NCI-H128 (cell line): ENCODE results near the gene C11orf24.
"Not testable (repeated sequence)": the region's sequence is repeated elsewhere in the genome, so short reads cannot be mapped to it uniquely, and the experiment has no call there.

Experiments
- DNase-seq: peaks from one replicate; lab custom pipeline; 2025; ENCODE audit not compliant: unreplicated experiment; lab: John Stamatoyannopoulos, UW

C11orf24 gene

DNA sequence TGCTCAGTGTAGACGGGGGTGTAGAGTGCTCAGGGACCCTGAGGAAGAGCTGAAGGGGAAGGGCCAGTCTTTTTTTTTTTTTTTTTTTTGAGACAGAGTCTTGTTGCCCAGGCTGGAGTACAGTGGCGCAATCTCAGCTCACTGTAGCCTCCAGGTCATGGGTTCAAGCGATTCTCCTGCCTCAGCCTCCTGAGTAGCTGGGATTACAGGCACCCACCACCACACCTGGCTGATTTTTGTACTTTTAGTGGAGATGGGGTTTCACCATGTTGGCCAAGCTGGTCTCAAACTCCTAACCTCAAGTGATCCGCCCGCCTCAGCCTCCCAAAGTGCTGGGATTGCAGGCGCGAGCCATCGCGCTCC is 27.7 kb upstream of the C11orf24 start:
- not testable (repeated sequence) for DNase-seq

DNA sequence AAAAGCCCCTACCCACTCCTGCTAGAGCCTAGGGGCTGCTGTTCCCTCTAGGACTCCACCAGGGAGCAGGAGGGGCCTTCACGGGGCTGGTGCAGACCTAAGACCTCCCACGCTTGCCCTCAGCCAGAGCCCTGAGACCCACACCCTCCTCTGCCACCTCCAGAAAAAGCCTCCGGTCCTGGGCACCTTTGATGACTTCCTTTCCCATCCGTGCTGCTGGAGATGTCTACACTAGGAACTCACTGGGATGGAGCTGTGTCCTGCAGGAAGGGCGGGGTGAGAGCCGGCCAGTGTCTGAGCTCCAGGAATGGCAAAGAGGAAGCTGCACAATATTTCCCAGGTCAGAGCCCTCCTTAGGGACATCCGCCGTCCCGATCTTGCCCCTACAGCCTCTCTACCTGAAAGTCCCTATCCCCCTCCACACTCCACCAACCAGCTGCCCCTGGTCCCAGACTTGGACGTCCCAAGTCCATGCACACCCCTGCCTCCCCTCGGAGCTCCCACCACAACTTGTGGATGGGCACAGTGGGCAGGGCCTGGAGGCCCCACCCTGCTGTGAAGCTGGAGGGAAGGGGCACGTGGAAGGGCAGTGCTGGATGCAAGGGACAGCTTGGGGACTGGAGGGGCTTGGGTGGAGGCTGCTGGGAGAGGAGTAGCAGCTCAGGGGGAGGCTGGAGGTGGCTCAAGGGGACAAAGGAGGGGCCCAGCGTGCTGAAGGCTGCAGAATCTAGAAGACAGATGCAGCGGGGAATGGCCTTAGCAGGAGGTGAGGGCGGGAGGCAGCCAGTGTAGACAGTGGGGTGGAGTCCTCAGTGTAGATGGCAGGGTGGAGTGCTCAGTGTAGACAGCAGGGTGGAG is 27.1 kb upstream of the C11orf24 start:
- DNase-seq = no peak

DNA sequence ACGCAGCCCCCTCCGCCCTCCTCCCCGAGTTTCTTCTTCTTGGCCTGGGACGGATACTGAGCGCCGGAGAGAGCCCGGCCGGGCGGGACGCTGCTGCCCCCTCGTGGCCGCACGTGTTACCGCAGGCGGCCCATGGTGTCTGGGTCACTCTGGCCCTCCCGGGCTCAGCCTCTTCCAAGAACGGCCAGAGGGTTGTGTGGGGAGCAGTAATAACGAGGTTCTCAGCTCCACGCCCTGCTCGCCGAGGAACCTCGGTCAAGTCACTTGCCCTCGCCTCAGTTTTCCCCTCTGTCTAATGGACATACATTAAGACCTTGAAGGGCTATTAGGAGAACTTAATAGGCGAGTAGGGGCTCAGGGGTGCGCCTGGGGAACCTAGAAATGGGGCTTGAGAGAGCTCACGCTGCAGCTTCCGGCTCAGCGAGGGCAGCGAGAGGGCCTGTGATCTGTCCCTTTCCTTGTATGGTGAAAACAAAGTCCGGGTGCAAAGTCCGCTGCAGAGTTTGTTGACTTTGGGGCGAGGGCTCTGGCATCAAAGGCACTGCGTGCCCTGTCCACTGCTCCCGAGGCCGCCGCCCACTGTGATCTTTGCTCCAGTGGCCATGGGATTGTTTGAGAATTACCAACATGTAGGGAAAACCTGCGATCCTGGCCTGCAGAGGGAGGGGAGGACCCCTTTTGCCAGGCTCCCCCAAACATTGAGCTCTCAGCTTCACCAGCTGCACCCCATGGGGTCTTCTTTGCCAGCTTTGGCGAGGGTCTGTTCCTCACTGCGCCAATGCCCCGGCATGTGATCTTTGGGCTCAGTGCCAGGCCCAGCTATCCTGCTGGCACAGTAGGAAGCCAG is 26.3 kb upstream of the C11orf24 start:
- DNase-seq = no peak

DNA sequence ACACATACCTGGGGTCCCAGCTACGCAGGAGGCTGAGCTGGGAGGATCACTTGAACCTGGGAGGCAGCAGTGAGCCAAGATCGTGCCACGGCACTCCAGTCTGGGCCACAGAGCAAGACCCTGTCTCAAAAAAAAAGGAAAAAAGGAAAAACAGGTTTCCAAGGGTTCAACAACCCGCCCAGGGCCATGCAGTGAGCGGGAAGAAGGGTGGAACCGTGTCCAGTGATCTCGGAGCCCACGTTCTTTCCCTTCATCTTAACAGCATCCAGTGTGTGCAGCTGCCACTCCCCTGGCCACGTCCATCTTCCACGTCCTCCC is 25.7 kb upstream of the C11orf24 start:
- DNase-seq = no peak

DNA sequence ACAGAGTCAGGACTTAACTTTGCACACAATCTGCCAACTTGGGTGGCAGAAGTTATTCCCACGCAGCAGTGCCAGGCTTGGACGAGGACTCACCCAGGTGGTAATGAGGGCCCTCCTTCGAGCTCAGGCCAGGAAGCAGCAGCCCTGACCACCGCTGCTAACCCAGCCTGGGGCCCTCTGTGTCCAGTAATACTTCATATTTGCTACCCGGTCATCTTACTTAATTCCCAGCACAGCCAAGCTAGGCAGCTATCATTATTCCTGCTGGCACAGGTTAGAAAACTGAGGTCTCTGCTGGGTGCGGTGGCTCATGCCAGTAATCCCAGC is 25.2 kb upstream of the C11orf24 start:
- no peak for DNase-seq

DNA sequence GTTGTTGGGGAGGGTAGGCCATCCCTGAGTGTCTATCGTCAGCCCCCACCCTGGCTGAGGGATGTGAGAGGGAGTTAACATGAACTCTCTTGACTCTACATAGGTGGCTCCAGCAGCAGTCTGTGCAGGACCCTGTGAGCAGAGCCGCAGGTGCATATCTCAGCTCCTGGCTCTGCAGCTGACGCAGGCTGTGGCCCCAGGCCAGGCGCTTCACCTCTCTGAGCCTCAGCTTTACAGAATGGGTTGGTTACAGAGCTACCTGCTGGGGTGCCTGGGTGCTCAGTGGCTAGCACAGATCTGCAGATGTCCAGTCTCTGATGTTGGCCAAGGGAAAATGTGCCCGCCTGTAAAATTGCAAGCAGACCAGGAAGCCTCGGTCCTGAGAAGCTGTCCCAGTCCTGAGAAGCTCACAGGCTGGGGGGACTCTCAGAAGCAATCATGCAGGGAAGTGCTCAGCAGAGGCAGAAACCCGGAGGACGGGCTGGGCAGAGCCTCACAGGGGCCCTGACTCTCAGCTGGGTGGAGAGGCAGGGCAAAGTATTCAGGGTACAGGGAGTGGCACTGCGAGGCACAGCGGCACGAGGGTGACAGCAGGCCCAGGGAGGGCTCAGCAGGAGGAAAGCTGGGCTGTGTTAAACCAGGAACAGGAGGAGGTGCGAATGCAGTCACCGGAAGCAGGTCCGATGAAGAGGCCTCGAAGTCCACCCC is 24.7 kb upstream of the C11orf24 start:
- DNase-seq = no peak

DNA sequence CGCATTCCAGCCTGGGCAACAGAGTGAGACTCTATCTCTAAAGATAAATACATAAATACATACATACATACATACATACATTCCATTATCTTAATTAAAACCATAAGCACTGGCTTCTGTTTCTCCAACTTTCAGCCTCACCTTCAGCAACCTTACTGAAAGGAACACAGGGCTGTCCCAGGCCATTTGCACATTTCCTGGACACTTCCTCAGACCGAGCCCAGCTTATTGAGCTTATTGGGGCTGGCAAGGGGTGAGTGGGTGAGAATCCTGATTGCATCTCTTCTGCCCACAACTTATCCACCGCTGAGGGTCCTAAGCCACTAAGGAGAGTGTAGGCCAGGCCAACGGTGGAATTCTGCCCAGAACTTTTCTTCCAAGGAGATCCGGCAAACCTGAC is 24.2 kb upstream of the C11orf24 start:
- no peak for DNase-seq

DNA sequence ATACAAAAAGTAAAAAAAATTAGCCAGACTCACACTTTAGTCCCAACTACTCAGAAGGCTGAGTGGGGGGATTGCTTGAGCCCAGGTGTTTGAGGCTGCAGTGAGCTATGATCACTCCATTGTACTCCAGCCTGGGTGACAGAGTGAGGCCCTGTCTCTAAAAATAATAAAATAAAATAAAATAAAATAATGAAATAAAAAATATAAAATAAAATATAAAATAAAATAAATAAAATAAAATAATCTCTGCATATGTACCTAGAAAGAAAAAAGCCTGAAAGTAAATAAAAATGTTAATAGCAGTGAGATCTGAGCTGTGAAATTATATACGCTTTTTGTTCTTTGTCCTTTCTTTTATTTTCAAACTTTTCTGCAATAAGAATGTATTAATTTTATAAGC is 23.5 kb upstream of the C11orf24 start:
- DNase-seq = no peak

DNA sequence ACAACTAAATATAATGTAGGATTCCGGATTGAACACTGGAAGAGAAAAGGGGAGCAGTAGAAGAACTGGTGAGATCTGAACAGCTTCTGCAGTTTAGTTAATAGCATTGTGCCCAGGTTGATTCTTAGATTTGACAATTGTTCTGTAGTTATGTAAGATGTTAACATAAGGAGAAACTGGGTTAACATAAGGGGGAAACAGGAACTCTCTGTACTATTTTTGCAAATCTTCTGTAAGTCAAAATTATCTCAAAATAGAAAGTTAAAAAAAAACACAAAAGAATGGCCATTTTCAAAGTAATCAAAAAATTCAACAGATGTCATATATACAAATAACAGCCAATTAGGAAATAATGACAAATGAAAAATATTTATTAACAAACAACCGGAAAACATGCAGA is 21.9 kb upstream of the C11orf24 start:
- no peak for DNase-seq

DNA sequence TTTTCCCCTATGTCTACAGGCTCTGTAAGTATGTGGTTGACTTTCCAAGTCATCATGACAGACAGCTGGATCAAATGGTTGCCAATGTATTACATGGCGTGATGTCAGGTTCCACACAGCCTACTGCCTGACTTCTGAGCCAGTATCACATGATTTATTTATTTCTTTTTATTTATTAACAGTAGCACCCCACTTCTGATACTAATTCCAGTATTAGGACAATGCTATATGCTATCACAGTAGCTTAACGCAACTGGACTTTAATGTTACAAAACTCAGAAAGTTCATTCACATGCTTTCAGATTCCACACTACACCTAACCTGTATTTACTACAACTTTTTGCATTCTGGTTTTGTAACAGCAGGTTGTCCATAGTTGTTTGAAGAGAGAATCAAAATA is 17.7 kb upstream of the C11orf24 start:
- no peak for DNase-seq

DNA sequence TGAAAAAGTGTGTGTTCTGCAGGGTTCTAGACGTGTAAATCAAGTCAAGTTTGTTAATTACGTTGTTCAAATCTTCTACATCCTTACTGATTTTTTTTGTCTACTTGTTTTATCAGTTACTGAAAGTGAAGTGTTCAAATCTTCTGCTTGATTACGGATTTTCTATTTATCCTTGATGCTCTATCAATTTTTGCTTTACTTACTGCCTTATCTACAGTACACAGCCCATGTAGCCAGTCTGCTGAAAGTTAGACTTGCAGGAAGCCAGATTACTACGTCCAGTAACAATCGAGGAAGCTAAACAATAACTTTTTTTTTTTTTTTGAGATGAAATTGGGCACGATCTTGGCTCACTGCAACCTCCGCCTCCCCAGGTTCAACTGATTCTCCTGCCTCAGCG is 15.6 kb upstream of the C11orf24 start:
- DNase-seq = no peak

DNA sequence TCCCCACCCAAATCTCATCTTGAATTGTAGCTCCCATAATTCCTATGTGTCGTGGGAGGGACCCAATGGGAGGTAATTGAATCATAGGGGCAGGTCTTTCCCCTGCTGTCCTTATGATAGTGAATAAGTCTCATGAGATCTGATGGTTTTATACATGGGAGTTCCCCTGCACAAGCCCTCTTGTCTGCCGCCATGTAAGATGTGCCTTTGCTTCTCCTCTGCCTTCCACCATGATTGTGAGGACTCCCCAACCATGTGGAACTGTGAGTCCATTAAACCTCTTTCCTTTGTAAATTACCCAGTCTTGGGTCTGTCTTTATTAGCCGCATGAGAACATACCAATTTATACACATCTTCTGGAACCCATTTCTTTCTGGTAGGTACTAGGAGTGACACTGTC is 12.8 kb upstream of the C11orf24 start:
- not testable (repeated sequence) for DNase-seq

DNA sequence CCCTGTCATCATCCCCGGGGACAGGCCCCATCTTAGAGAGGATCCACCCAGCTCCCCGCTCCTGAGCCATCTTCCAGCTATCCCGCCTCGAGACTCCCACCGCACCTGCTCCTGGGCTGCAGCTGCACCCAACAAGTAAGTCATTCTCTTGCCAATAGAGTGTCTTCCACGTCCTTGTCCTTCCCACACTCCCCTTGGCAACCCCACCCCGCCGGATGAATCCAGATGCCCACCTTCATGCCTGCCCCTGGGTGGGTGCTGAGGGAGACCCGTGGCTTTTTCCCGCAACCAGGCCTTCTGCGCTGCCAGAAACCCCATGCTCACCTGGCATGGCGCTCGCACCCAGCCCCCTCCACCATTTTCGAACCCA is 11.1 kb upstream of the C11orf24 start:
- DNase-seq = no peak

DNA sequence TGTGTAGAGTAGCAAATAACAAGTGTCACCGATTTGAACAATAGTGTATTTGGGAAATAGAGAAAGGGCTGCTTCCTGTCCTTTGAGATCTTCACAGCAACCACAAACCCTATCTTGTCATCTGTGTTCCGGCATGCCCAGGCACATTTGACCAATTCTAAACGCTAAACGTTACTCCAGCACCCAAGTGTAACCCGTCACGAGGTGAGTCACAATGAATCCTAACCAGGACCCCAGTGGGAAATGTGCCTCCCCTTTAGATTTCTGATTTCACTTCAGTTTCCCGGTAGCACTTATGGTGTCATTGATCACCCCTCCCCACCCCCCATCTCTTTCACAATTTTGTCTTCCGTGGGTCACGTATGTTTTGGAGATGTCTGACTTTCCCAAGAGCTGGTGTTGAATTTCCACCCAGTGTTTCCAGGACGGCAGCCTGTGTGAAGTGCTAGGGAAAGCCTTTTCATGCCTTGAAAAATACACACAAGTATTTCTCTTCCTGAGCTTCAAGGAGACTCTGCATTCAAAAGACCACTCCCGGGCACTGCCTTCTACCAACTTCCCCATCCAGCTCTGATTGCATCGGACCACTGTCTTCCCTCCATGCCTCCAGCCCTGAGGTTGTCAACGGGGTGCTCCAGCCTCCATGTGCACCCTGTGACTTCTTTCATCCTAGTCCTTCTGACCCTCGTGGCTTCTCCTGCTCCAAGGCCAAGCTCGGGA is 10.5 kb upstream of the C11orf24 start:
- no peak for DNase-seq

DNA sequence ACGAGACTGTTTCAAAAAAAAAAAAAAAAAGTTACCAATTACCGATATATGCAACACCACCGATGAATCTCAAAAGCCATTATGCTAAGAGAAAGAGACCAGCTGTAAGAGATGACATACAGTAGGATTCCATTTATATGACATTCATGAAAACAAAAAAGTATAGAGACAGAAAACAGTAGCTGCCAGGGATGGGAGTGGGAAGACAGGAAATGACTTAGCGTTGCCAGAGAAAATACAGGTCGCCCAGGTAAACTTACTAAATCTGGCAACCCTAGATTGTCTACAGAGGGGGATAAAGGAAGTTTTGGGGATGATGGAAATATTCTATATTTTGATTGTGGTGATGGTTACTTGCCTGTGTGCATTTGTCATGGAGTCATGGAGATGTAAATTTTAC is 7.9 kb upstream of the C11orf24 start:
- no peak for DNase-seq

DNA sequence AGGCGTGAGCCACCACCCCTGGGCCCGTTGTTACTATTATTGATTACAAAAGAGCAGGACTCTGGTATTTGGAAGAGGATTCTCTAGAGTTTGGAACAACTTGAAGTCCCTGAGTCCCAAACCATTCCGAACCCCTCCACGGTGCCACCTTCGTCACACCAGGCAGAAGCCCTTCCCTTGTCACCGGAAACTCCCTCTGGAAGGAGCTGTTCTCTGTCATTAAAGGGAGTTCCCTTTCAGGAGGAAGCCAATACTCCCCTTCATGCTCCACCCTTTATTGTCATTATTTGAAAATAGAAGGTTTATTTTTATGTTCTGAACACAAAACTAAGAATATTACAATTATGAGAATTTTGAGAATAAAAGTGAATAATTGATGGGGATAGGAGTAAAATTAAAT is 5.1 kb upstream of the C11orf24 start:
- DNase-seq = no peak

DNA sequence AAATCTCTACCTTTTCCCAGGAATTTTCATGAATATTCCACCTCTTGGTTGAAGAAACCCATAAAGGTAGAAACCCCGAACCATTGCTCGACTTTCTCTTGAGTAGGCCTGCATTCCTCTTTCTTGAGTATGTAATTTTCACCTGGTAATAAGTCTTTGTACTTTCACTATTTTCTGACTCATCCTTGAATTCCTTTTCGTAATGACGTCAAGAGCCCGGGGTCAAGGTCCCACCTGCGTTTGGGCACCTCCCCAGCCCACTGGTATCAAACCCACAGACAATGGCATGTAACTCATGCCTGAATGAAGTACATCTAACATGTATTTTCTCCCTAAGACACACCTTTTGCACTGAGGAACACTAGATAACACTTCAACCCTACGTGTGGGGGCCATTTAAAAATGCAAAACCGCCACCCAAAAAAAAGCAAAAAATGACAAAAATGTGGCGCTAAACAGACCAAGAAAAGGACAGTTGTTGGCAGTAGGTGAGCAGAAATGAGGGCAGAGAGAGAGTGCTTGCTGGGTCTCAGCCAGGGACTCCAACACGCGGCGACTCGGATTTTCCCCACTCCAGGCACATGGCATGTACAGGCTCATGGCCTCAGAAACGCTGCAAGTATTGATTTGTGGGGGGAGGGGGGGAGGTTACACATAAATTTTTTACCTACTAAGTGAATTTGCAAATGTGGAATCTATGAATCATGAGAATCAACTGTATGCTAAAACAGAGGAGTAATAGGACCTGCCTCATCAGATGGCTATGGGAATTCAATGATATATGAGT is 4.1 kb upstream of the C11orf24 start:
- no peak for DNase-seq

DNA sequence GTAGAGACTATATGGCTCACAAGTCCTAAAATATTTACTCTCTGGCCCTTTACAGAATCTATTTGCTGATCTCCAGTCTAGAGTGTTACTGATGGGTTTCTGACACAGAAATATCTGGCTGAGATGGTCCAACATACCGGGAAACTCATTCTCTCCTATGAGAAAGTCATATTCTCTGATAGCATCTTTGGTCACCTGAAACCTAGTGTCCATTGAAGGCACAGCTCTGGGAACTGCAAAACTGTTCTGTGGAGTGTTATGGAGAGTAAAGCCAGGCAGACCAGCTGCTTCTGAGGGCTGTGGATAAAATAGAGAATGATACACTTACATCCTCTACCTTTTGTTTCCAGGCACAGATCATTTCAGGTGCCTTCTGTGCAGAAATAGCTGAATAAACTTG is 2.5 kb upstream of the C11orf24 start:
- DNase-seq = no peak

DNA sequence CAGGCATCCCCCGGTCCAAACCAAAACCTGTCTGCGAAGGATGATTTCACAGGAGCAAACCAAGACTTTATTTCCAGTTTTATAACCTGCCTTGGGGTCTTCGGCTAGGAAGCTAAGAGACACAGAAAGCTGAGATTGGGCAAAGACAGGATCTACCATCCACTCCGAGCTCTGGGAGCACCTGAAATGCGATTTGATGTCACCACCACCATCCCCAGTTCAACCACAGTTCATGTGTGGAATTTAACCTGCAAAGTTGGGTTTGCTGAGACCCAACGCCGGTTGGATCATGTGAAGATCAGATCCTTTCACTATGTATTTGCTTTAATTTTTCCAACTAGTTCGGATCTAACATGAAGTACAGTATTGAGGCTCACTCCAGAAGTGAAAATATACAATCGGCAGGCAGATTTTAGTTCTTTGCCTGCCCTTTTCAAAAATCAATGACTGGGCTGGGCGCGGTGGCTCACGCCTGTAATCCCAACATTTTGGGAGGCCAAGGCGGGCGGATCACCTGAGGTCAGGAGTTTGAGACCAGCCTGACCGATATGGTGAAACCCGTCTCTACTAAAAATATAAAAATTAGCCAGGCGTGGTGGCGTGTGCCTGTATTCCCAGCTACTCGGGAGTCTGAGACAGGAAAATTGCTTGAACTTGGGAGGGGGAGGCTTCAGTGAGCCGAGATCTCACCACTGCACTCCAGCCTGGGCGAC is 1.4 kb upstream of the C11orf24 start:
- no peak for DNase-seq
